COLO668 (cell line): ENCODE data around the gene IDE.
"Not testable (repeated sequence)": the region's sequence is repeated elsewhere in the genome, so short reads cannot be mapped to it uniquely, and the experiment has no call there.

Experiments used
- DNase-seq: peaks from one replicate; lab custom pipeline; 2025; ENCODE audit not compliant: unreplicated experiment; lab: John Stamatoyannopoulos, UW

Gene IDE

DNA sequence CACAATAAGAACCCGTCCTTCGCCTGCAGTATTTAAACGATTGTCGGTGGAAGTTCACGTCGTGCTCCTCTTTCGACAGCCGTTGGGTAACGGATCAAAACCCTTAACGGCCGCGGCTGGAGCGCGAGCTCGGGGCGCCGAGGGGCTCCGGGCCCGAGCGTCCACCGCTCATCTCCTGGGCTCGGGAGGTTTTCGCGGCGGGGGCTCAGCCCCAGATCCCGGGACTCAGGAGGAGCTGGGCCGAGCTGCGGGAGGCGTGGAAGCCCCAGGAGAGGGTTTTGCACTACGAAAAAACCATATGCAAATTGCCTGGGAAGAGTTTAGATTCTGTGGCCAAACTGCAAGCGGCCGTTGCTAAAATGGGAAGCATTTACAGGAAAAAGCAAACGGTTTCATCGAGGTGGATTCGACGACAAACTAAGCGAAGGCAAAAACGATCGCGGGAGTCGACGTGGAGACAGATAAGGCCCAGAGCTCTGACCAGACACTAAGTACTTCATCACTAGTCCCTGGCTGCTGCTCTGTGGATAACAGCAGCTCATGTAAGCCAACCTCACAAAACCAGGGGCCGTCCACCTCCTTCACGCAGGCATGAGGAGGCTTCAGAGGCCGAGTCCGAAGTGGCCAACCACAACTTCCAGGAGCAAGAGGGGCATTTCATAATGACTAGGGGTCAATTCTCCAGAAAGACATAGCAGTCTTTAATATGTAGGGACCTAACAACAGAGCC, 153.2 kb downstream of the IDE start:
- DNase-seq = no peak

DNA sequence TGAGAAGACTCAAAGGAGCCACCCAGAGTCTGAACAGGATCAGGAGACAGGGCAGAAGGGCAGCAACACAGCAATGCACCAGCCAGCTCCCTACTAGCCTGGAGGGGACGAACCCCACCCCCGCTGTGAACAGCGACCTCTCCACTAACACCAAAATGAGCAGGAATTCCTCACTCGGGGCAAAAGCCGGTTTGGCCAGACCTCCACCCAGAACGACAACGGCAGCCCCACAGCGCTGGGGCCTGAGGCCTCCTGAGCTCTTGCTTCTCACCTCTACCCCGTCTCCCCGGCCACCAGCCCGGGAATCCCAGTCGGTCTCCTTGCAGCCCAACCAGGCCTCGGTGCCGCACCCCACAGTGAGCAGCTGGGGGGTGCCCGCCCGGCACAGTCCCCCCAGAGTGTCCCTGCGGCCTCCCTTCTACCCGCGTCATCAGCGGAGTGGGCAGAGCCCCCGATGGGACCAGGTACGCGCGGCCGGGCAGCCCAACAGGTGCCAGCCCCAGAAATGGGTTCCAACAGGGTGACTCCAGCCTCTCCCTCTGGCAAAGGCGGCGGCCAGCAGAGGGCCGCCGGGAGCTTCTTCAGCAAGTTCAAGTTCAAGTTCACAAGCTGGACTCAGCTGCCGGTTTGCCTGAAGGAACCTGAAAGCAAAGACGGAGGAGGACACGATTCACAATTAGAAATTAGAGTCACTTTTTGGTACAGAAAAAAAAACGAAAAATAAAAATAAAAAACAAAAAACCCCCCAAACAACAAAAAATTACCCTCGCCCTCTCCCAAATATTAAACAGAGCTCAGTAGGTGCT, 153.9 kb downstream of the IDE start:
- no peak for DNase-seq

- DNase-seq = no peak
These were observed 155.0 kb downstream of the IDE start for GRCh38 chr10:92418891-92419290.

- DNase-seq = no peak
These were observed 155.7 kb downstream of the IDE start for GRCh38 chr10:92418221-92418620.

- DNase-seq = no peak
These were observed 160.4 kb downstream of the IDE start for GRCh38 chr10:92413519-92413918.

- no peak for DNase-seq
These were observed 160.9 kb downstream of the IDE start for GRCh38 chr10:92413011-92413410.

DNA sequence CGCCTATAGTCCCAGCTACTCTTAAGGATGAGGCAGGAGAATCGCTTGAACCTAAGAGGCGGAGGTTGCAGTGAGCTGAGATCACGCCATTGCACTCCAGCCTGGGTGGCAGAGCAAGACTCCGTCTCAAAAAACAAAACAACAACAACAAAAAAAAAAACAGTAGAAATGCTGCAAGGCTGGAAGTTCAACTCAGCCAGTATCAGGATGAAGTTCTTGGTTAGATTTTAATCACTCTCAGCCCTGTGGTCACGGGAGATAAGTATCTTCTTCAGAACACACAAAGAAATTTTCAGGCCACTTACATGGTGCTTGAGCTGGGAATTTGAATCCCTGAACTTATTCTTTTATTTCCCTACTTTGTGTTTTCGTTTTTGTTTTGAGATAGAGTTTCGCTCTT, 162.5 kb downstream of the IDE start:
- no peak for DNase-seq

- no peak for DNase-seq
These were observed 163.4 kb downstream of the IDE start for GRCh38 chr10:92410501-92410900.

- no peak for DNase-seq
These were observed 165.9 kb downstream of the IDE start for GRCh38 chr10:92408017-92408361.

DNA sequence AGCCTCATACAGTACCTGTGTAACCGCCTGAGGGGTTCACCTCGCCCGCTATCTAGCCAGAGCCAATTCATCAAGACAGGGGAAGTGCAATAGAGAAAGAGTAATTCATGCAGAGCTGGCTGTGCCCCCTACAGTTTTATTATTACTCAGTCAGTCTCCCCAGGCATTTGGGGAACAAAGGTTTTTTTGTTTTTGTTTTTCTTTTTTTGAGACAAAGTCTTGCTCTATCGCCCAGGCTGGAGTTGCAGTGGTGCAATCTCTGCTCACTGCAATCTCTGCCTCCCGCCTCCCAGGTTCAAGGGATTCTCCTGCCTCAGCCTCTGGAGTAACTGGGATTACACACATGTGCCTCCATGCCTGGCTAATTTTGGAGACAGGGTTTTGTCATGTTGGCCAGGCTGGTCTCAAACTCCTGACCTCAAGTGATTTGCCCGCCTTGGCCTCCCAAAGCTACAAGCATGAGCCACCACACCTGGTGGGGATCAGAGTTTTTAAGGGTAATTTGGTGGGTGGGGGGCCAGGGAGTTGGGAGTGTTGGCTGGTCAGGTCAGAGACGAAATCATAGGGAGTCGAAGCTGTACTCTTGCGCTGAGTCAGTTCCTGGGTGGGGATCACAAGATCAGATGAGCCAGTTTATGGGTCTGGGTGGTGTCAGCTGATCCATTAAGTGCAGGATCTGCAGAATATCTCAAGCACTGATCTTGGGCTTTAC, 166.4 kb downstream of the IDE start:
- DNase-seq = no peak

- no peak for DNase-seq
These were observed 168.4 kb downstream of the IDE start for GRCh38 chr10:92405419-92405924.

DNA sequence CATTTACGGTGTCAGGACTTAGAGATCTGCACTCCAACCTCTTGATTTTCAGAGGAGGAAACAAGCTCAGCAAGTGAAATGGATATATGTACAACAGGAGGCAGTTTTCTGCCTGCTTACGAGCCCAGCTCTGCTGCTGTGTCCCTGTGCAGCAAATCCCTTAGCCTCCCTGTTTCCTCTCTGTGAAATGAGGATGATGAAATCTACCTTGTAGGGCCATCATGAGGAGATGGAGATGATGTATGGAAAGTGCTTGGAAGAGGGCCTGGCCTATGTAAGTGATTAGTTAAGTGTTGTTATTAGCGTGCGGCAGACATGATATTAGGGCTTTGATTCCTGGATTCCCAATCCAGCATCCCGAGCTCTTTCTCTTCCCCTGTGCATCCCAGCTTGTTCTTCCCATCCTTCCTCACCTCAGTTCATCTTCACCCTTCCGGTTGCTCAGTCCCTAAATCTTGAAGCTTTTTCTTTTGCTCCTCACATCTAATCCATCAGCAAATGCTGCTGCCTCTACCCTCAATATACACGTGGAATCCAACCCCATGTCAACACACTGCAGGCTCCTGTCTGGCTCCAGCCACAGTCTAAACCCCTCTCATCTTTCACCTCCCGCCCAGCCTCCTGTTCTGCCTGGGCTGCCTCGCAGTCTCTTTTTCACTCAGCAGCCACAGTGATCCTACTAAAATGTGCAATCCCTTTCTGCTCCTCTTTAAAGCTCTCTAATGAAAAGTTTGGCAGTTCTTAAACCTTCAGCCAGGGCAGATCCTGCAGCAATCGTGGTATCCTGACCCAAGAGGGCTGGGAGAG, 169.1 kb downstream of the IDE start:
- no peak for DNase-seq

DNA sequence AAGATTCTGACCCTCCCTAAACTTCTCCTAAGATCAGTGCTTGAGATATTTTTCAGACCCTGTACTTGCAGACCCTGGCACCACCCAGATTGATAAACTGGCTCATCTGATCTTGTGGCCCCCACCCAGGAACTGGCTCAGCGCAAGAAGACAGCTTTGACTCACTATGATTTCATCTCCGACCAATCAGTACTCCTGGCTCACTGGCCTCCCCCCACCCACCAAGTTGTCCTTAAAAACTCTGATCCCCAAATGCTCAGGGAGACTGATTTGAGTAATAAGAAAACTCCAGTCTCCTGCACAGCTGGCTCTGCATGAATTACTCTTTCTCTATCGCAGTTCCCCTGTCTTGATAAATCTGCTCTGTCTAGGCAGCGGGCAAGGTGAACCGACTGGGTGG, 171.7 kb downstream of the IDE start:
- not testable (repeated sequence) for DNase-seq
